ENCODE measurements around the gene APOOL. TPM values are rescaled to one million over a fixed set of nuclear protein-coding genes. Genes with fewer than 3 reads are reported as not detected.

Gene APOOL
- total RNA-seq (2011; cell fraction: chromatin; rRNA removed; ENCODE audit: low replicate concordance), result 2.7 and 6.3 TPM in 2 replicates
- total RNA-seq (2011; cell fraction: nucleolus; rRNA removed), result 1.7 and 1.8 TPM in 2 replicates
- 5.6 and 10.1 TPM in 2 replicates for total RNA-seq (2011; cell fraction: nucleoplasm; rRNA removed)
- total RNA-seq (2014; rRNA removed), result 4.2 and 4.6 TPM in 2 replicates
- 17.2 and 20.4 TPM in 2 replicates for total RNA-seq (2014; rRNA removed; fragmentation: Illumina TruSeq; extraction: Trizol)
- total RNA-seq (2015; rRNA removed; fragmentation: Illumina TruSeq; extraction: Trizol), result 13.1 and 13.6 TPM in 2 replicates
- total RNA-seq (2021), result 20.5 and 24.0 TPM in 2 replicates
- 6.5 and 9.4 TPM in 2 replicates for polyA plus RNA-seq (2011; rRNA removed)
- 2.6 and 5.4 TPM in 2 replicates for polyA plus RNA-seq (2011; cell fraction: cytosol; rRNA removed)
- 3.1 and 3.4 TPM in 2 replicates for polyA plus RNA-seq (2011; cell fraction: nucleus; rRNA removed)
- 10.4 and 10.6 TPM in 2 replicates for polyA plus RNA-seq (2012)
- 12.8 and 13.8 TPM in 2 replicates for polyA plus RNA-seq (2014; fragmentation: Illumina TruSeq; extraction: Trizol)
- 10 to 100 TPM in 1 of 2 experiments, 1 to 10 TPM in 1; 7.4 to 10.2 TPM for polyA plus RNA-seq (2014; fragmentation: Nextera tagmentation; extraction: Ambion mirVana)
- 6.8 and 10.4 TPM in 2 replicates for polyA plus RNA-seq (2014; rRNA removed)
- polyA minus RNA-seq (2011; rRNA and poly(A)+ RNA removed), result 16.7 and 17.5 TPM in 2 replicates
- polyA minus RNA-seq (2011; cell fraction: cytosol; rRNA and poly(A)+ RNA removed), result 6.4 and 9.0 TPM in 2 replicates
- polyA minus RNA-seq (2011; cell fraction: nucleus; rRNA and poly(A)+ RNA removed), result 1.9 and 4.6 TPM in 2 replicates
- Bru-seq, nascent RNA, result percentile 66 among the genes with signal in this experiment
- percentile 78 among the genes with signal in this experiment for BruChase-seq, experiment 1, labeled RNA remaining after a 2-hour chase
- BruChase-seq, experiment 2, labeled RNA remaining after a 6-hour chase, result percentile 76 among the genes with signal in this experiment
- long read RNA-seq, experiment 1, partial matches to known transcripts, result 2 of 22 reads
- long read RNA-seq, experiment 1, other reads (novel, unspliced or antisense), result 18 of 22 reads
- long read RNA-seq, experiment 2, partial matches to known transcripts, result 1 of 3 reads
- long read RNA-seq, experiment 2, other reads (novel, unspliced or antisense), result 2 of 3 reads
- long read RNA-seq, experiment 3, partial matches to known transcripts, result 2 of 6 reads
- long read RNA-seq, experiment 3, other reads (novel, unspliced or antisense), result 3 of 6 reads

GRCh38 chrX:85003655-85004244, at the start of gene APOOL:
TSS of gene APOOL (plus strand) at chrX:85003877. CDS start at chrX:85003913, 36 bp downstream.
- no peaks in the 10 kb centered on the region for H3K9me1 ChIP-seq (ENCODE audit: control insufficient read depth, insufficient read depth, low read length)
- in situ Hi-C loops (cut with MboI) (no loop called here), intact Hi-C loops (cut with micrococcal nuclease) (no loop called here)
- ATAC-seq (peak; percentile 98), DNase-seq (ENCODE audit: extremely low read depth in 1 of 4, low spot score in 3 of 4) (peak; percentile 76 to 90 (median 78)), FAIRE-seq (peak; percentile 97)
- H2AFZ ChIP-seq (ENCODE audit: low read depth, low read length), result peak within 1 kb of the TSS; percentile 93
- H3K9ac ChIP-seq (ENCODE audit: insufficient read depth in 1 of 2, low read depth in 2 of 2, low read length in 2 of 2), result peak within 1 kb of the TSS; percentile 86 to 87; a peak in 3 of 4 replicates
- 2% methylated on average over 24 of the region's 24 CpGs for WGBS (ENCODE audit: insufficient coverage, low coverage, missing lambda C conversion rate)
- peak within 1 kb of the TSS; percentile 82 for H3K27ac ChIP-seq (ENCODE audit: extremely low read depth, low read depth, low read length)
- POLR2A ChIA-PET, result interaction anchor here (0.7 to 1.0 kb wide), 2 partner anchors 21 to 1482 kb away, joined by 3 read pairs; no protein-coding TSS in a partner anchor
- no peaks in the 10 kb centered on the region for H3K36me3 ChIP-seq (ENCODE audit: control insufficient read depth, insufficient read depth, low read length)
- no peaks in the 10 kb centered on the region for H3K9me3 ChIP-seq (replicated peaks; ENCODE audit: control insufficient read depth, insufficient read depth, low read depth, low read length)
- CTCF ChIA-PET (ENCODE audit: low intra/inter-chr PET ratio), result no interaction called here
- H3K27me3 ChIP-seq (ENCODE audit: control insufficient read depth in 2 of 2, insufficient read depth in 2 of 2, low read length in 2 of 2), result no peaks in the 10 kb centered on the region
- H3K4me2 ChIP-seq (ENCODE audit: insufficient read depth, low read length), result peak within 1 kb of the TSS; percentile 94
- no peaks in the 10 kb centered on the region; a peak in 1 of 5 replicates for H3K4me1 ChIP-seq (replicated peaks in 1 of 2; ENCODE audit: control insufficient read depth in 2 of 2, insufficient read depth in 2 of 2, low read length in 2 of 2)
- H3K4me3 ChIP-seq, result peak within 1 kb of the TSS; percentile 80
- BruUV-seq (replicated peaks), result TSS peak; percentile 82
- peaks cover 14% of the 10 kb centered on the region for H3K79me2 ChIP-seq (ENCODE audit: control insufficient read depth, insufficient read depth, low read length)
- H4K20me1 ChIP-seq (replicated peaks; ENCODE audit: control insufficient read depth, insufficient read depth, low read length), result no peaks in the 10 kb centered on the region
- TF ChIP-seq ZNF584 (CRISPR knock-in tag; IDR thresholded peaks at IDR 0.05; ENCODE audit: low read depth) (no peak), ZNF785 (CRISPR knock-in tag; IDR thresholded peaks at IDR 0.05) (no peak), BHLHE40 (IDR thresholded peaks at IDR 0.05; ENCODE audit: low read length) (no peak; the same call in 1 of the 2 replicates), GABPB1 (CRISPR knock-in tag; IDR thresholded peaks at IDR 0.05) (no peak), MEF2A (IDR thresholded peaks at IDR 0.05; ENCODE audit: control insufficient read depth, low read depth, low read length) (no peak), ZNF146 (CRISPR knock-in tag; IDR thresholded peaks at IDR 0.05; ENCODE audit: unreplicated experiment) (no peak), MTA1 (IDR thresholded peaks at IDR 0.05; ENCODE audit: borderline replicate concordance) (no peak), HNRNPH1 (optimal IDR thresholded peaks at IDR 0.05; ENCODE audit: low read depth, low read length) (no peak), ZNF232 (CRISPR knock-in tag; IDR thresholded peaks at IDR 0.05) (no peak), MEIS2 (IDR thresholded peaks at IDR 0.05; ENCODE audit: partially characterized antibody) (peak; percentile 26), C11orf30 (IDR thresholded peaks at IDR 0.05; ENCODE audit: low read depth) (peak; percentile 52), KDM1A (IDR thresholded peaks at IDR 0.05) (no peak), ARID1B (IDR thresholded peaks at IDR 0.05) (peak; percentile 7; the same call in 1 of the 2 replicates), PTBP1 (IDR thresholded peaks at IDR 0.05; ENCODE audit: low read depth, low read length) (no peak), KLF16 (IDR thresholded peaks at IDR 0.05) (peak; percentile 48; the same call in 1 of the 2 replicates), PCBP2 (IDR thresholded peaks at IDR 0.05; ENCODE audit: low read depth, low read length, poor library complexity, severe bottlenecking) (no peak), ETV6 (IDR thresholded peaks at IDR 0.05; ENCODE audit: borderline replicate concordance in 1 of 2, low read depth in 2 of 2, low read length in 1 of 2) (no peak), ETV6 (CRISPR knock-in tag; IDR thresholded peaks at IDR 0.05; ENCODE audit: borderline replicate concordance) (no peak), FOXP1 (CRISPR knock-in tag; IDR thresholded peaks at IDR 0.05) (no peak), MTF1 (CRISPR knock-in tag; IDR thresholded peaks at IDR 0.05; ENCODE audit: borderline replicate concordance) (no peak)
